Cardiac septum (tissue), 1 donor: Measurements from ENCODE around the gene WWP2. TPM values are rescaled to one million over a fixed set of nuclear protein-coding genes. Genes with fewer than 3 reads are reported as not detected.
"Not testable (repeated sequence)": the region's sequence is repeated elsewhere in the genome, so short reads cannot be mapped to it uniquely, and the experiment has no call there.

ENCODE experiments used
- DNase-seq: peaks from one replicate; pipeline ENCODE4 v3.0.0-alpha.2; 2020; ENCODE audit warnings: low spot score
- intact Hi-C: fragments of 100-400 bp; cut with DNase I; formaldehyde crosslinking; loops from one replicate; pipeline ENCODE4 v1.14.0; 2022
- total RNA-seq: library from RNA; stranded (reverse); fragmentation: NEBNext Ultra II Directional; extraction: Animal tissue kit (Norgen Biotek cat#: 25700); gene quantifications from one replicate; pipeline ENCODE4 v1.2.1, GENCODE V29; 2021
- donor health status: DM: no; HTN: no; CAD: no.

WWP2 gene
- total RNA-seq, 1 donor from 2014 or later: 23.8 TPM

GRCh38 chr16:69822174-69822935, 60.2 kb downstream of the WWP2 start:
- no peak for DNase-seq
- intact Hi-C loops: no loop called here

GRCh38 chr16:69823831-69824563, 61.9 kb downstream of the WWP2 start:
- intact Hi-C loops: no loop called here

GRCh38 chr16:69824564-69825142, 62.5 kb downstream of the WWP2 start:
- DNase-seq, intact Hi-C loops: not testable (repeated sequence)

More at GRCh38 chr16:69823831-69824563, 61.9 kb downstream of the WWP2 start:
- peak; percentile 79 for DNase-seq

GRCh38 chr16:69827524-69827923, 65.4 kb downstream of the WWP2 start:
- intact Hi-C loops: no loop called here
- DNase-seq: no peak

- DNase-seq: no peak
- intact Hi-C loops: no loop called here
Measured at GRCh38 chr16:69829338-69829737, 67.2 kb downstream of the WWP2 start.

GRCh38 chr16:69830146-69830533, 68.0 kb downstream of the WWP2 start:
- DNase-seq: no peak
- intact Hi-C loops: no loop called here

GRCh38 chr16:69830534-69831211, 68.5 kb downstream of the WWP2 start:
- intact Hi-C loops: no loop called here
- DNase-seq: no peak

GRCh38 chr16:69831212-69832123, 69.3 kb downstream of the WWP2 start:
- DNase-seq: no peak
- intact Hi-C loops: no loop called here

GRCh38 chr16:69833357-69834282, 71.5 kb downstream of the WWP2 start:
- DNase-seq: no peak
- intact Hi-C loops: no loop called here

GRCh38 chr16:69834807-69835466, 72.8 kb downstream of the WWP2 start:
- intact Hi-C loops: no loop called here
- DNase-seq: no peak

GRCh38 chr16:69836257-69836656, 74.1 kb downstream of the WWP2 start:
- intact Hi-C loops: no loop called here
- no peak for DNase-seq

GRCh38 chr16:69837380-69837779, 75.2 kb downstream of the WWP2 start:
- intact Hi-C loops: no loop called here
- no peak for DNase-seq

GRCh38 chr16:69838489-69838888, 76.4 kb downstream of the WWP2 start:
- intact Hi-C loops: no loop called here
- DNase-seq: no peak

- intact Hi-C loops: no loop called here
- no peak for DNase-seq
Measured at GRCh38 chr16:69839240-69839688, 77.1 kb downstream of the WWP2 start.

- intact Hi-C loops: no loop called here
- DNase-seq: no peak
Measured at GRCh38 chr16:69839798-69840409, 77.8 kb downstream of the WWP2 start.

GRCh38 chr16:69840975-69841374, 78.8 kb downstream of the WWP2 start:
- intact Hi-C loops: no loop called here
- DNase-seq: no peak

- DNase-seq: no peak
- intact Hi-C loops: no loop called here
Measured at GRCh38 chr16:69844441-69844840, 82.3 kb downstream of the WWP2 start.
